T-helper 2 cell (primary cell): ENCODE measurements around the gene PATE4.
"Not testable (repeated sequence)": the region's sequence is repeated elsewhere in the genome, so short reads cannot be mapped to it uniquely, and the experiment has no call there.

ENCODE experiments used
- DNase-seq, 5 experiments: peaks; one replicate each; pipeline versions ENCODE4 v3.0.0 to v3.0.0-alpha.2; 2012 to 2022
- total RNA-seq, 2 donors: gene quantifications; one replicate each; lab custom pipeline; 2026; lab: John Stamatoyannopoulos, UW

PATE4 gene
- total RNA-seq, result 0 reads per million in 2 donors

- DNase-seq, result no peak
Measured at GRCh38 chr11:125833016-125833415, at the start of gene PATE4. TSS of gene PATE4 (plus strand) at chr11:125833316. CDS start at chr11:125833360, 44 bp downstream.

GRCh38 chr11:125784678-125785077, 48.4 kb upstream of the PATE4 start:
- DNase-seq, result peak in 1 of 5 experiments; percentile 31

- no peak for DNase-seq
Measured at GRCh38 chr11:125787827-125788226, 45.3 kb upstream of the PATE4 start, which contains the start of gene PATE3. TSS of gene PATE3 (plus strand) at chr11:125788127. CDS start at chr11:125788152, 25 bp downstream.

- DNase-seq, result no peak
Measured at GRCh38 chr11:125790825-125791224, 42.3 kb upstream of the PATE4 start.

- no peak for DNase-seq
Measured at GRCh38 chr11:125797641-125798040, 35.5 kb upstream of the PATE4 start.

GRCh38 chr11:125799808-125800207, 33.3 kb upstream of the PATE4 start:
- DNase-seq, result no peak

- DNase-seq, result no peak
Measured at GRCh38 chr11:125802387-125802786, 30.7 kb upstream of the PATE4 start.

- no peak for DNase-seq
Measured at GRCh38 chr11:125807909-125808308, 25.2 kb upstream of the PATE4 start.

GRCh38 chr11:125835748-125836147, 2.6 kb downstream of the PATE4 start:
- no peak for DNase-seq

- DNase-seq, result no peak
Measured at GRCh38 chr11:125842321-125842948, 9.3 kb downstream of the PATE4 start.

- no peak for DNase-seq
Measured at GRCh38 chr11:125846188-125846587, 13.1 kb downstream of the PATE4 start.

GRCh38 chr11:125857670-125858069, 24.6 kb downstream of the PATE4 start:
- not testable (repeated sequence) for DNase-seq

- DNase-seq, result not testable (repeated sequence)
Measured at GRCh38 chr11:125862786-125863185, 29.7 kb downstream of the PATE4 start.

GRCh38 chr11:125865354-125865753, 32.2 kb downstream of the PATE4 start:
- not testable (repeated sequence) for DNase-seq

GRCh38 chr11:125869521-125869920, 36.4 kb downstream of the PATE4 start:
- no peak for DNase-seq

GRCh38 chr11:125871391-125872137, 38.4 kb downstream of the PATE4 start:
- DNase-seq, result peak in 1 of 5 experiments; percentile 44

GRCh38 chr11:125872138-125872491, 39.0 kb downstream of the PATE4 start:
- DNase-seq, result no peak

- no peak for DNase-seq
Measured at GRCh38 chr11:125873881-125874555, 40.9 kb downstream of the PATE4 start.

- peak in 2 of 5 experiments; percentile 7 to 48 for DNase-seq
Measured at GRCh38 chr11:125874556-125875124, 41.5 kb downstream of the PATE4 start.

GRCh38 chr11:125881291-125881690, 48.2 kb downstream of the PATE4 start:
- no peak for DNase-seq

GRCh38 chr11:125883375-125883774, 50.3 kb downstream of the PATE4 start:
- DNase-seq, result no peak

- DNase-seq, result peak in 4 of 5 experiments; percentile 18 to 86 (median 24)
Measured at GRCh38 chr11:125886997-125887372, 53.9 kb downstream of the PATE4 start.
